ENCODE data around the gene MOB4. TPM values are rescaled to one million over a fixed set of nuclear protein-coding genes. Genes with fewer than 3 reads are reported as not detected.

MOB4 gene
- polyA plus RNA-seq, 1 donor from 2014 or later = 81.5 TPM

- TF ChIP-seq, protein P1, sequence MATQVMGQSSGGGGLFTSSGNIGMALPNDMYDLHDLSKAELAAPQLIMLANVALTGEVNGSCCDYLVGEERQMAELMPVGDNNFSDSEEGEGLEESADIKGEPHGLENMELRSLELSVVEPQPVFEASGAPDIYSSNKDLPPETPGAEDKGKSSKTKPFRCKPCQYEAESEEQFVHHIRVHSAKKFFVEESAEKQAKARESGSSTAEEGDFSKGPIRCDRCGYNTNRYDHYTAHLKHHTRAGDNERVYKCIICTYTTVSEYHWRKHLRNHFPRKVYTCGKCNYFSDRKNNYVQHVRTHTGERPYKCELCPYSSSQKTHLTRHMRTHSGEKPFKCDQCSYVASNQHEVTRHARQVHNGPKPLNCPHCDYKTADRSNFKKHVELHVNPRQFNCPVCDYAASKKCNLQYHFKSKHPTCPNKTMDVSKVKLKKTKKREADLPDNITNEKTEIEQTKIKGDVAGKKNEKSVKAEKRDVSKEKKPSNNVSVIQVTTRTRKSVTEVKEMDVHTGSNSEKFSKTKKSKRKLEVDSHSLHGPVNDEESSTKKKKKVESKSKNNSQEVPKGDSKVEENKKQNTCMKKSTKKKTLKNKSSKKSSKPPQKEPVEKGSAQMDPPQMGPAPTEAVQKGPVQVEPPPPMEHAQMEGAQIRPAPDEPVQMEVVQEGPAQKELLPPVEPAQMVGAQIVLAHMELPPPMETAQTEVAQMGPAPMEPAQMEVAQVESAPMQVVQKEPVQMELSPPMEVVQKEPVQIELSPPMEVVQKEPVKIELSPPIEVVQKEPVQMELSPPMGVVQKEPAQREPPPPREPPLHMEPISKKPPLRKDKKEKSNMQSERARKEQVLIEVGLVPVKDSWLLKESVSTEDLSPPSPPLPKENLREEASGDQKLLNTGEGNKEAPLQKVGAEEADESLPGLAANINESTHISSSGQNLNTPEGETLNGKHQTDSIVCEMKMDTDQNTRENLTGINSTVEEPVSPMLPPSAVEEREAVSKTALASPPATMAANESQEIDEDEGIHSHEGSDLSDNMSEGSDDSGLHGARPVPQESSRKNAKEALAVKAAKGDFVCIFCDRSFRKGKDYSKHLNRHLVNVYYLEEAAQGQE (IDR thresholded peaks at IDR 0.05; ENCODE audit: borderline replicate concordance) = no peak
- no peak for TF ChIP-seq POLR2AphosphoS5 (IDR thresholded peaks at IDR 0.05)
Measured at GRCh38 chr2:197514754-197515153, 1.1 kb upstream of the MOB4 start (continued).

GRCh38 chr2:197515315-197515738 lies 539 bp upstream of the MOB4 start:
- H2AFZ ChIP-seq (ENCODE audit: low read depth, low read length) = peak overlapping the region; percentile 29
- H4K20me1 ChIP-seq (ENCODE audit: insufficient read depth) = no peaks in the 10 kb centered on the region

More at GRCh38 chr2:197515315-197515738, 539 bp upstream of the MOB4 start:
- peak overlapping the region; percentile 99 for H3K4me3 ChIP-seq (ENCODE audit: low read length)
- H3K27me3 ChIP-seq (ENCODE audit: insufficient read depth, low read depth, low read length) = no peaks in the 10 kb centered on the region
- TF ChIP-seq TAF1 (IDR thresholded peaks at IDR 0.05; ENCODE audit: low read depth) (no peak), POLR2AphosphoS5 (IDR thresholded peaks at IDR 0.05) (no peak), EZH2 (IDR thresholded peaks at IDR 0.05; ENCODE audit: borderline replicate concordance, insufficient read depth, low read length, poor library complexity, severe bottlenecking) (no peak), MXI1 (conservative IDR thresholded peaks at IDR 0.05; ENCODE audit: poor library complexity, severe bottlenecking) (no peak), RAD21 (conservative IDR thresholded peaks at IDR 0.05) (no peak), SMC3 (conservative IDR thresholded peaks at IDR 0.05; ENCODE audit: poor library complexity) (no peak), EP300 (conservative IDR thresholded peaks at IDR 0.05; ENCODE audit: poor library complexity, severe bottlenecking) (no peak)
- TF ChIP-seq, protein P2, sequence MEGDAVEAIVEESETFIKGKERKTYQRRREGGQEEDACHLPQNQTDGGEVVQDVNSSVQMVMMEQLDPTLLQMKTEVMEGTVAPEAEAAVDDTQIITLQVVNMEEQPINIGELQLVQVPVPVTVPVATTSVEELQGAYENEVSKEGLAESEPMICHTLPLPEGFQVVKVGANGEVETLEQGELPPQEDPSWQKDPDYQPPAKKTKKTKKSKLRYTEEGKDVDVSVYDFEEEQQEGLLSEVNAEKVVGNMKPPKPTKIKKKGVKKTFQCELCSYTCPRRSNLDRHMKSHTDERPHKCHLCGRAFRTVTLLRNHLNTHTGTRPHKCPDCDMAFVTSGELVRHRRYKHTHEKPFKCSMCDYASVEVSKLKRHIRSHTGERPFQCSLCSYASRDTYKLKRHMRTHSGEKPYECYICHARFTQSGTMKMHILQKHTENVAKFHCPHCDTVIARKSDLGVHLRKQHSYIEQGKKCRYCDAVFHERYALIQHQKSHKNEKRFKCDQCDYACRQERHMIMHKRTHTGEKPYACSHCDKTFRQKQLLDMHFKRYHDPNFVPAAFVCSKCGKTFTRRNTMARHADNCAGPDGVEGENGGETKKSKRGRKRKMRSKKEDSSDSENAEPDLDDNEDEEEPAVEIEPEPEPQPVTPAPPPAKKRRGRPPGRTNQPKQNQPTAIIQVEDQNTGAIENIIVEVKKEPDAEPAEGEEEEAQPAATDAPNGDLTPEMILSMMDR (IDR thresholded peaks at IDR 0.05; ENCODE audit: poor library complexity, severe bottlenecking) = no peak
- TF ChIP-seq, protein P1 (IDR thresholded peaks at IDR 0.05; ENCODE audit: borderline replicate concordance) = no peak
- peaks cover 41% of the 10 kb centered on the region for H3K79me2 ChIP-seq (replicated peaks; ENCODE audit: insufficient read depth, low read length)
- no peaks in the 10 kb centered on the region for H3K9me2 ChIP-seq (ENCODE audit: insufficient read depth, low read length)
- no peaks in the 10 kb centered on the region for H3K36me3 ChIP-seq (ENCODE audit: insufficient read depth, low read length)
- peak overlapping the region; percentile 95 for H3K4me2 ChIP-seq (ENCODE audit: low read length)
- H3K9me3 ChIP-seq (ENCODE audit: low read length) = no peaks in the 10 kb centered on the region
- H3F3A ChIP-seq (ENCODE audit: insufficient read depth, low read length, poor library complexity, severe bottlenecking) = peaks cover 3% of the 10 kb centered on the region
- H3K27ac ChIP-seq (ENCODE audit: low read length) = peak overlapping the region; percentile 92
- peak overlapping the region; percentile 98 for H3K9ac ChIP-seq (ENCODE audit: low read length)
